Measurements from ENCODE around the gene CEP55.

DNA sequence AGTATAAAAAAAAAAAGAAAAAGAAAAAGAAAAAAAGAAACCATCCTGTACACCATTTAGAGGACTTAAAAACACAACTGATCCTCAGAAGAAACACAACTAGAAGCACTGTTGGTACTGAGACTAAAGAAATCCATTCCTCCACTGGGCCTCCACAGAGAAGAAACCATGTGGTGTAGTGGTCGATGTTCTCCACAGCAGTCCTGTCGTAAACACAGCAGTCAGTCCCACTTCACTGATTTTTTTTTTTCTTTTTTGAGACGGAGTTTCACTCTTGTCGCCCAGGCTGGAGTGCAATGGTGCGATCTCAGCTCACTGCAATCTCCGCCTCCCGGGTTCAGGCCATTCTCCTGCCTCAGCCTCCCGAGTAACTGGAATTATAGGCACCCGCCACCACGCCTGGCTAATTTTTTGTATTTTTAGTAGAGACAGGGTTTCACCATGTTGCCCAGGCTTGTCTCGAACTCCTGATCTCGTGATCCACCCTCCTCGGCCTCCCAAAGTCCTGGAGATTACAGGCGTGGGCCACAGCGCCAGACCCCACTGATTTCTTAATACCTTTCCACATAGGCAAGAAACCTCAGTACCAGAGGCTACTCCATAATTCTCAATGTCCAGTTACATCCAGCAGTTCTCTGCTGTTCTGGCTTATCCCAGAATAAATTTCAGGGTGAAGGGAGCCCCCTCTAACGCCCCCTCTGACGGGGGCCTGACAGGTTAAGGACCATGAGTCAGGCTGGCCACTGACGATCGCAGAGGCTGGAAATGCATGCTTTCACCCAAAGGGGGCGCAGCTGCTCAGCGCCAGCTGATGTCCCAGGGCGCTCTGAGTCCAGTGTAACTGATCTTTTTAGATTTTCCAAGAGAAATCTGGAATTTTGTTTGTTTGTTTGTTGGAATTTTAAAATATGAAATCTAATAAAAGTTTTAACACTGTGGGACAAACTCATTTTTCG, 45.3 kb downstream of the CEP55 start:
- TF ChIP-seq RARB (CRISPR knock-in tag; IDR thresholded peaks at IDR 0.05) (no peak), ZNF8 (CRISPR knock-in tag; IDR thresholded peaks at IDR 0.05) (no peak), ZNF70 (CRISPR knock-in tag; IDR thresholded peaks at IDR 0.05) (no peak), CSDC2 (CRISPR knock-in tag; IDR thresholded peaks at IDR 0.05) (no peak), BACH2 (CRISPR knock-in tag; IDR thresholded peaks at IDR 0.05; ENCODE audit: borderline replicate concordance) (no peak), TOX (CRISPR knock-in tag; IDR thresholded peaks at IDR 0.05; ENCODE audit: borderline replicate concordance) (no peak), ARNTL (CRISPR knock-in tag; IDR thresholded peaks at IDR 0.05; ENCODE audit: borderline replicate concordance, low read depth) (no peak)
- TF ChIP-seq, protein P1, sequence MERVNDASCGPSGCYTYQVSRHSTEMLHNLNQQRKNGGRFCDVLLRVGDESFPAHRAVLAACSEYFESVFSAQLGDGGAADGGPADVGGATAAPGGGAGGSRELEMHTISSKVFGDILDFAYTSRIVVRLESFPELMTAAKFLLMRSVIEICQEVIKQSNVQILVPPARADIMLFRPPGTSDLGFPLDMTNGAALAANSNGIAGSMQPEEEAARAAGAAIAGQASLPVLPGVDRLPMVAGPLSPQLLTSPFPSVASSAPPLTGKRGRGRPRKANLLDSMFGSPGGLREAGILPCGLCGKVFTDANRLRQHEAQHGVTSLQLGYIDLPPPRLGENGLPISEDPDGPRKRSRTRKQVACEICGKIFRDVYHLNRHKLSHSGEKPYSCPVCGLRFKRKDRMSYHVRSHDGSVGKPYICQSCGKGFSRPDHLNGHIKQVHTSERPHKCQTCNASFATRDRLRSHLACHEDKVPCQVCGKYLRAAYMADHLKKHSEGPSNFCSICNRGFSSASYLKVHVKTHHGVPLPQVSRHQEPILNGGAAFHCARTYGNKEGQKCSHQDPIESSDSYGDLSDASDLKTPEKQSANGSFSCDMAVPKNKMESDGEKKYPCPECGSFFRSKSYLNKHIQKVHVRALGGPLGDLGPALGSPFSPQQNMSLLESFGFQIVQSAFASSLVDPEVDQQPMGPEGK (CRISPR knock-in tag; IDR thresholded peaks at IDR 0.05; ENCODE audit: borderline replicate concordance), result 0 out of 2 replicates have a peak, but pooled peaks have one; percentile 33
- TF ChIP-seq, protein P2, sequence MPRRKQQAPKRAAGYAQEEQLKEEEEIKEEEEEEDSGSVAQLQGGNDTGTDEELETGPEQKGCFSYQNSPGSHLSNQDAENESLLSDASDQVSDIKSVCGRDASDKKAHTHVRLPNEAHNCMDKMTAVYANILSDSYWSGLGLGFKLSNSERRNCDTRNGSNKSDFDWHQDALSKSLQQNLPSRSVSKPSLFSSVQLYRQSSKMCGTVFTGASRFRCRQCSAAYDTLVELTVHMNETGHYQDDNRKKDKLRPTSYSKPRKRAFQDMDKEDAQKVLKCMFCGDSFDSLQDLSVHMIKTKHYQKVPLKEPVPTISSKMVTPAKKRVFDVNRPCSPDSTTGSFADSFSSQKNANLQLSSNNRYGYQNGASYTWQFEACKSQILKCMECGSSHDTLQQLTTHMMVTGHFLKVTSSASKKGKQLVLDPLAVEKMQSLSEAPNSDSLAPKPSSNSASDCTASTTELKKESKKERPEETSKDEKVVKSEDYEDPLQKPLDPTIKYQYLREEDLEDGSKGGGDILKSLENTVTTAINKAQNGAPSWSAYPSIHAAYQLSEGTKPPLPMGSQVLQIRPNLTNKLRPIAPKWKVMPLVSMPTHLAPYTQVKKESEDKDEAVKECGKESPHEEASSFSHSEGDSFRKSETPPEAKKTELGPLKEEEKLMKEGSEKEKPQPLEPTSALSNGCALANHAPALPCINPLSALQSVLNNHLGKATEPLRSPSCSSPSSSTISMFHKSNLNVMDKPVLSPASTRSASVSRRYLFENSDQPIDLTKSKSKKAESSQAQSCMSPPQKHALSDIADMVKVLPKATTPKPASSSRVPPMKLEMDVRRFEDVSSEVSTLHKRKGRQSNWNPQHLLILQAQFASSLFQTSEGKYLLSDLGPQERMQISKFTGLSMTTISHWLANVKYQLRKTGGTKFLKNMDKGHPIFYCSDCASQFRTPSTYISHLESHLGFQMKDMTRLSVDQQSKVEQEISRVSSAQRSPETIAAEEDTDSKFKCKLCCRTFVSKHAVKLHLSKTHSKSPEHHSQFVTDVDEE (CRISPR knock-in tag; IDR thresholded peaks at IDR 0.05), result no peak
- TF ChIP-seq, protein P3, sequence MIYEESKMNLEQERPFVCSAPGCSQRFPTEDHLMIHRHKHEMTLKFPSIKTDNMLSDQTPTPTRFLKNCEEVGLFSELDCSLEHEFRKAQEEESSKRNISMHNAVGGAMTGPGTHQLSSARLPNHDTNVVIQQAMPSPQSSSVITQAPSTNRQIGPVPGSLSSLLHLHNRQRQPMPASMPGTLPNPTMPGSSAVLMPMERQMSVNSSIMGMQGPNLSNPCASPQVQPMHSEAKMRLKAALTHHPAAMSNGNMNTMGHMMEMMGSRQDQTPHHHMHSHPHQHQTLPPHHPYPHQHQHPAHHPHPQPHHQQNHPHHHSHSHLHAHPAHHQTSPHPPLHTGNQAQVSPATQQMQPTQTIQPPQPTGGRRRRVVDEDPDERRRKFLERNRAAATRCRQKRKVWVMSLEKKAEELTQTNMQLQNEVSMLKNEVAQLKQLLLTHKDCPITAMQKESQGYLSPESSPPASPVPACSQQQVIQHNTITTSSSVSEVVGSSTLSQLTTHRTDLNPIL (CRISPR knock-in tag; IDR thresholded peaks at IDR 0.05; ENCODE audit: low read depth), result no peak
- TF ChIP-seq, protein P4, sequence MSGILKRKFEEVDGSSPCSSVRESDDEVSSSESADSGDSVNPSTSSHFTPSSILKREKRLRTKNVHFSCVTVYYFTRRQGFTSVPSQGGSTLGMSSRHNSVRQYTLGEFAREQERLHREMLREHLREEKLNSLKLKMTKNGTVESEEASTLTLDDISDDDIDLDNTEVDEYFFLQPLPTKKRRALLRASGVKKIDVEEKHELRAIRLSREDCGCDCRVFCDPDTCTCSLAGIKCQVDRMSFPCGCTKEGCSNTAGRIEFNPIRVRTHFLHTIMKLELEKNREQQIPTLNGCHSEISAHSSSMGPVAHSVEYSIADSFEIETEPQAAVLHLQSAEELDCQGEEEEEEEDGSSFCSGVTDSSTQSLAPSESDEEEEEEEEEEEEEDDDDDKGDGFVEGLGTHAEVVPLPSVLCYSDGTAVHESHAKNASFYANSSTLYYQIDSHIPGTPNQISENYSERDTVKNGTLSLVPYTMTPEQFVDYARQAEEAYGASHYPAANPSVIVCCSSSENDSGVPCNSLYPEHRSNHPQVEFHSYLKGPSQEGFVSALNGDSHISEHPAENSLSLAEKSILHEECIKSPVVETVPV (CRISPR knock-in tag; IDR thresholded peaks at IDR 0.05), result no peak

Measured in SK-N-SH treated with all-trans-retinoic acid at 6 μM for 48 hours (cell line).